ENCODE measurements around the gene TCN1. TPM values are rescaled to one million over a fixed set of nuclear protein-coding genes. Genes with fewer than 3 reads are reported as not detected.

The TCN1 gene
- total RNA-seq, 1 donor from 2014 or later, result not detected

GRCh38 chr11:59810189-59810910 lies 55.9 kb downstream of the TCN1 start, which contains the start of gene MRPL16:
Gene MRPL16 (minus strand): TSS chr11:59810778. CDS start chr11:59810658, 120 bp downstream.
- DNase-seq (ENCODE audit: extremely low read depth, low read depth, low spot score), result no peak

DNA sequence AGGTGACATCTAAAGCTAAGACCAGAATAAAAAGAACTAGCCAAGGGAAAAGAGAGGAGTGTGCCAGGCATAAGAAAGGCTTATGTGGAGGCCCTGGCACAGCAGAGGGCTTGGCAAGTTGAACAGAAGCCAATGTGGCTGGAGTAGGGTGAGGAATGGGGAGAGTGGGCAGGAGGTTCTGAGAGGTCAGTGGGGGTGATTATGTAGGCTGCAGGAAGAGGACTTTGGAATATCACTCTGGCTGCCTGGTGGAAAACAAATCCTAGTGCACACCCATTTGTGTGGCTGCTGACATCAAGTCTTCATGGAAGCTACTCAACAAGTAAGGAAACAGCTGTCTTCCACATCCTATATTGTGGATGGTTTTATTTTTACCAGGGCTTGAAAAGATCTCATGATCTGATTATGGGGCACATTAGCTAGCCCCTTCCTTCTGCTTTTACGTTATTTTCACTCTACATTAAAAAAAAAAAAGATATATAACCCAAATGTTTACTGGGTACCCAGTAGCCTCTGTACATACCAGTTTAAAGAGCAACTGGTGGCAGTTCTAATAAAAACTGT lies 59.2 kb downstream of the TCN1 start:
- DNase-seq (ENCODE audit: extremely low read depth, low read depth, low spot score), result no peak

- no peak for DNase-seq (ENCODE audit: extremely low read depth, low read depth, low spot score)
These were observed 62.2 kb downstream of the TCN1 start for GRCh38 chr11:59804061-59804460.

Other genes starting within 250 kb of the TCN1 start
- 16.2 and 30.7 TPM in 2 replicates for gene PATL1, start 197.4 kb downstream of the TCN1 start, total RNA-seq
- gene OR10V1, start 152.6 kb downstream of the TCN1 start, total RNA-seq, result not detected in 2 replicates
- 70.9 and 77.0 TPM in 2 replicates for gene STX3, start 111.1 kb downstream of the TCN1 start, total RNA-seq
- gene MRPL16, start 55.7 kb downstream of the TCN1 start, total RNA-seq, result 44.8 and 51.2 TPM in 2 replicates
- gene CBLIF, start 21.0 kb downstream of the TCN1 start, total RNA-seq, result not detected in 2 replicates
- not detected in 2 replicates for gene OOSP3, start 12.3 kb upstream of the TCN1 start, total RNA-seq
- gene OOSP1, start 71.9 kb upstream of the TCN1 start, total RNA-seq, result not detected in 2 replicates
- not detected in 2 replicates for gene OOSP4A, start 97.5 kb upstream of the TCN1 start, total RNA-seq
- not detected in 2 replicates for gene OOSP4B, start 150.7 kb upstream of the TCN1 start, total RNA-seq
- gene OOSP2, start 173.9 kb upstream of the TCN1 start, total RNA-seq, result not detected in 2 replicates
- gene MS4A3, start 190.2 kb upstream of the TCN1 start, total RNA-seq, result not detected in 2 replicates
- not detected in 2 replicates for gene MS4A2, start 222.2 kb upstream of the TCN1 start, total RNA-seq